Transverse colon (tissue), 3 donors: ENCODE measurements around the gene RINL.

Source experiments
- EP300 ChIP-seq: sonication (generic); formaldehyde crosslinking; IDR thresholded peaks from one replicate; pipeline ENCODE4 v1.6.1; 2017; ENCODE audit warnings: antibody characterized with exemption, low read depth
- TF ChIP-seq, protein P1 (sequence below), 5 experiments: fragments of 200-600 bp in 3 of 5; fragments of 450-650 bp in 2 of 5; sonication (generic) in 3 of 5; IDR thresholded peaks; 1 replicate in 2 of 5; 2 replicates in 3 of 5; pipeline ENCODE4 v1.5.1; 2016 to 2017; ENCODE audit warnings: antibody characterized with exemption in 5 of 5, inconsistent platforms in 3 of 5, mild to moderate bottlenecking in 2 of 5, moderate library complexity in 1 of 5

DNA sequence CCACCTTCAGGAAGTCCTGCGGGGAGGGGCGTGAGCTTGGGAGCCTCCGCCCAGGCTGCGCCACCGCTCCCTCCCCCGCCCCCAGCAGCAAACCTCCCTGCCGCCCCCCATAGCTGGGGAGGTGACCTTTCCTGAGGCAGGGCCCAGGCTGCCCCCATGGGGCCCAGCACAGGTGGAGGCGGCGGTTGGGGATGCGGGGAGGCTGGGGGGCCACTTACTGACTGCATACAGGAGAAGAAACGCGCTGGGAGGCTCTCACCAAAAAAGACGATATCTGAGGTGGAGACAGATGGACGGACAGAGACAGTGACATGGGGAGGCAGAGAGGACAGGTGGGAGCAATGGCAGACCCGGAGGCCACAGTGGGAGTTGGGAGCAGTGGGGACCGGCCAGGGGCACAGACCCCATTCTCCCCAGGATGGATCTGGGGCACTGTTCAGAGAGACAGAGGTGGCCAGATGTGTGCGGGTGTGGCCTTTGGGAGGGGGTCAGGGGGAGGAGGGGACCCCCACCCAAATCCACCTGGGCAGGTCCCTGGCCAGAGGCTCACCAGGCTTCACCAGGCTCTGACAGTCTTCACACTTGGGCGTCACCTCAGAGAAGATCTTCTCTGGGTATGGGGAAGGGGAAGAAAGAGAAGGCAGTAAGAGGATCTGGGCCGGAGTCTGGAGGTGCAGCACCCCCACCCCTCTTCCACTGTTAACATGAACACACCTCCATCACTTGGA is 3.0 kb upstream of the RINL start:
- TF ChIP-seq, protein P1, sequence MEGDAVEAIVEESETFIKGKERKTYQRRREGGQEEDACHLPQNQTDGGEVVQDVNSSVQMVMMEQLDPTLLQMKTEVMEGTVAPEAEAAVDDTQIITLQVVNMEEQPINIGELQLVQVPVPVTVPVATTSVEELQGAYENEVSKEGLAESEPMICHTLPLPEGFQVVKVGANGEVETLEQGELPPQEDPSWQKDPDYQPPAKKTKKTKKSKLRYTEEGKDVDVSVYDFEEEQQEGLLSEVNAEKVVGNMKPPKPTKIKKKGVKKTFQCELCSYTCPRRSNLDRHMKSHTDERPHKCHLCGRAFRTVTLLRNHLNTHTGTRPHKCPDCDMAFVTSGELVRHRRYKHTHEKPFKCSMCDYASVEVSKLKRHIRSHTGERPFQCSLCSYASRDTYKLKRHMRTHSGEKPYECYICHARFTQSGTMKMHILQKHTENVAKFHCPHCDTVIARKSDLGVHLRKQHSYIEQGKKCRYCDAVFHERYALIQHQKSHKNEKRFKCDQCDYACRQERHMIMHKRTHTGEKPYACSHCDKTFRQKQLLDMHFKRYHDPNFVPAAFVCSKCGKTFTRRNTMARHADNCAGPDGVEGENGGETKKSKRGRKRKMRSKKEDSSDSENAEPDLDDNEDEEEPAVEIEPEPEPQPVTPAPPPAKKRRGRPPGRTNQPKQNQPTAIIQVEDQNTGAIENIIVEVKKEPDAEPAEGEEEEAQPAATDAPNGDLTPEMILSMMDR (IDR thresholded peaks at IDR 0.05): no peak
- no peak for TF ChIP-seq EP300
